GM18505 (cell line): ENCODE results near the gene TECPR1.

Experiments used
- ATAC-seq: cut with Tn5 transposase; IDR thresholded peaks from one replicate; pipeline ENCODE4 v1.9.1; 2021; ENCODE audit not compliant: unreplicated experiment
- POLR2A ChIP-seq: IDR thresholded peaks from 4 replicates; pipeline ENCODE4 v1.6.1; 2011; ENCODE audit warnings: borderline replicate concordance; ENCODE audit not compliant: insufficient read depth, insufficient read length; ENCODE audit errors: extremely low read depth

The TECPR1 gene

GRCh38 chr7:98251231-98251600, 816 bp downstream of the TECPR1 start:
- no peak for TF ChIP-seq POLR2A
- ATAC-seq: peak; percentile 26

GRCh38 chr7:98250789-98251188, 1.2 kb downstream of the TECPR1 start:
- TF ChIP-seq POLR2A: peak; percentile 55
- ATAC-seq: no peak

- ATAC-seq: no peak
Measured at GRCh38 chr7:98249106-98249505, 2.9 kb downstream of the TECPR1 start.

GRCh38 chr7:98248156-98248555, 3.9 kb downstream of the TECPR1 start:
- TF ChIP-seq POLR2A: no peak
- no peak for ATAC-seq

More at GRCh38 chr7:98249106-98249505, 2.9 kb downstream of the TECPR1 start:
- TF ChIP-seq POLR2A: no peak

- no peak for ATAC-seq
- TF ChIP-seq POLR2A: no peak
Measured at GRCh38 chr7:98244871-98245270, 7.2 kb downstream of the TECPR1 start.

GRCh38 chr7:98242934-98243333, 9.1 kb downstream of the TECPR1 start:
- ATAC-seq: no peak
- TF ChIP-seq POLR2A: no peak

- TF ChIP-seq POLR2A: no peak
- no peak for ATAC-seq
Measured at GRCh38 chr7:98242342-98242741, 9.7 kb downstream of the TECPR1 start.

GRCh38 chr7:98241674-98242241, 10.3 kb downstream of the TECPR1 start:
- no peak for TF ChIP-seq POLR2A
- no peak for ATAC-seq

GRCh38 chr7:98240961-98241673, 10.9 kb downstream of the TECPR1 start:
- no peak for TF ChIP-seq POLR2A
- ATAC-seq: no peak

- ATAC-seq: no peak
- no peak for TF ChIP-seq POLR2A
Measured at GRCh38 chr7:98238976-98239375, 13.1 kb downstream of the TECPR1 start.

- ATAC-seq: no peak
- TF ChIP-seq POLR2A: no peak
Measured at GRCh38 chr7:98238076-98238475, 14.0 kb downstream of the TECPR1 start.

GRCh38 chr7:98236355-98237185, 15.5 kb downstream of the TECPR1 start:
- TF ChIP-seq POLR2A: no peak
- no peak for ATAC-seq

GRCh38 chr7:98235901-98236300, 16.1 kb downstream of the TECPR1 start:
- no peak for ATAC-seq
- no peak for TF ChIP-seq POLR2A
